DND-41 (cell line): ENCODE results near the gene ST14.

ENCODE experiments used
- EZH2 ChIP-seq: IDR thresholded peaks from 3 replicates; pipeline ENCODE4 v1.6.1; 2012; ENCODE audit warnings: borderline replicate concordance, low read depth, mild to moderate bottlenecking, moderate library complexity, low read length, inconsistent platforms; ENCODE audit not compliant: severe bottlenecking
- TF ChIP-seq, protein P1 (sequence below): IDR thresholded peaks from 2 replicates; pipeline ENCODE4 v1.5.1; 2012; ENCODE audit warnings: borderline replicate concordance, low read length, moderate library complexity, mild to moderate bottlenecking; ENCODE audit not compliant: poor library complexity, severe bottlenecking; ENCODE audit errors: extremely low read depth

- TF ChIP-seq, protein P1, sequence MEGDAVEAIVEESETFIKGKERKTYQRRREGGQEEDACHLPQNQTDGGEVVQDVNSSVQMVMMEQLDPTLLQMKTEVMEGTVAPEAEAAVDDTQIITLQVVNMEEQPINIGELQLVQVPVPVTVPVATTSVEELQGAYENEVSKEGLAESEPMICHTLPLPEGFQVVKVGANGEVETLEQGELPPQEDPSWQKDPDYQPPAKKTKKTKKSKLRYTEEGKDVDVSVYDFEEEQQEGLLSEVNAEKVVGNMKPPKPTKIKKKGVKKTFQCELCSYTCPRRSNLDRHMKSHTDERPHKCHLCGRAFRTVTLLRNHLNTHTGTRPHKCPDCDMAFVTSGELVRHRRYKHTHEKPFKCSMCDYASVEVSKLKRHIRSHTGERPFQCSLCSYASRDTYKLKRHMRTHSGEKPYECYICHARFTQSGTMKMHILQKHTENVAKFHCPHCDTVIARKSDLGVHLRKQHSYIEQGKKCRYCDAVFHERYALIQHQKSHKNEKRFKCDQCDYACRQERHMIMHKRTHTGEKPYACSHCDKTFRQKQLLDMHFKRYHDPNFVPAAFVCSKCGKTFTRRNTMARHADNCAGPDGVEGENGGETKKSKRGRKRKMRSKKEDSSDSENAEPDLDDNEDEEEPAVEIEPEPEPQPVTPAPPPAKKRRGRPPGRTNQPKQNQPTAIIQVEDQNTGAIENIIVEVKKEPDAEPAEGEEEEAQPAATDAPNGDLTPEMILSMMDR: no peak
- TF ChIP-seq EZH2: no peak
Observed at GRCh38 chr11:130157840-130158239, 1.7 kb upstream of the ST14 start.
